ENCODE data around the gene VIM. TPM values are rescaled to one million over a fixed set of nuclear protein-coding genes. Genes with fewer than 3 reads are reported as not detected.

Gene VIM
- total RNA-seq, 1 donor from 2014 or later: 1,350 TPM

DNA sequence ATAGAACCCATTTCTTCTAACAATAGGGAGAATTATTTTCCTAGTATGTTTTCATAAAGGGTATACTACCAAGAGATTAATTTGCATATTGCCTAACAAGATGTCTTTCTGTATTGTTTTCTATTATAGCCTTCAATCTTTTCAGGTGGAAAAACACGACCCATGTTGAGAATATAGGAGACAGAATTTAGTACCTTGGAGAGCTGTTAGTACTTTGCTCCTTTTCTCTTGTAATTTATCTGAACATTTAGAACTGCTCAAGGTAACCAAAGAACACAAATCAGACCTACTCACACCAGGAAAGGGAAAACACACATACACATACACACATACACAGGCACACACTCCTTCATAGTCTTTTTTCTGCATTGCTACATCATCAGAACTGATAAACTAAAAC lies 18.7 kb upstream of the VIM start:
- intact Hi-C loops (cut with micrococcal nuclease): loop anchor here (10.0 kb wide), 1 partner anchor 1445 kb away; the partner anchor contains the start of genes ARL5B and NSUN6

GRCh38 chr10:17209881-17210280 lies 18.2 kb upstream of the VIM start:
- intact Hi-C loops (cut with micrococcal nuclease): loop anchor here (10.0 kb wide), 1 partner anchor 1445 kb away; the partner anchor contains the start of genes ARL5B and NSUN6

DNA sequence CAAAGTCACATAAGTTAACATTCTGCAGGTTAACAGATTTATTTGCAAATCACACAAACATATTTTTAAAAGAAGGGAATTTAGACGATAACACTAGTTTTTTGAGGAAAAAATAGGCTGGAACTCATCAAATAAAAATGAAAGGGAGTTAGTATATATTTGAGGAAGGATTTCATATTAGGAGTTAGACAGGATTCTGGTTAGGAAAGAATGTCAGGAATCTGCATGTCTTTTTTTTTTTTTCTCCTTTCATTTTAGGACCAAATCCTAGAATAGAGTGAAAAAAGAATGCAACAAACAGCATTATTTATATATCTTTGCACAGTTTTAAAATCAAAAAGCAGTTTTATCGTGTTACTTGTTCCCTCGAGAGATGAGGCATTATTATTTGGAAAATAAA lies 17.7 kb upstream of the VIM start:
- intact Hi-C loops (cut with micrococcal nuclease): no loop called here

DNA sequence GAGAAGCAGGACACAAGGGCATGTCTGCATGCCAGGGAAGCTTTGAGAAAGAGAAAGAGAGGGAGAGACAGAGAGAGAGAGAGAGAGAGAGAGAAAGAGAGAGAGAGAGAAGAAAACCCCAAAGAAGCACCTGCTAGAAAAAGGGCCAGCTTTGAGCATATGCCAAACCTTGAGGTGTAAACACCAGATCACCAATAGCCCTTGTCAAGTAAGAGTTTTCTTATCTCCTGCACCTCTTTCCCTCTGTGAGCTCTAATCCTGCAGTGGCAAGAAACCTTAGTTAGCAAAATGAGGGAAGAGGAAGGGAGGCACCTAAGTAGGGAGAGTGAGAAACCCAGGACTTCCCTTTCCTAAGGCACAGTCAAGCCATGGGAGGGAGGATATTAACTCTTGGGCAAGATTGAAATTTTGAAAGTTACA lies 15.2 kb upstream of the VIM start:
- intact Hi-C loops (cut with micrococcal nuclease): no loop called here

GRCh38 chr10:17213646-17214349 lies 14.2 kb upstream of the VIM start:
- intact Hi-C loops (cut with micrococcal nuclease): no loop called here

DNA sequence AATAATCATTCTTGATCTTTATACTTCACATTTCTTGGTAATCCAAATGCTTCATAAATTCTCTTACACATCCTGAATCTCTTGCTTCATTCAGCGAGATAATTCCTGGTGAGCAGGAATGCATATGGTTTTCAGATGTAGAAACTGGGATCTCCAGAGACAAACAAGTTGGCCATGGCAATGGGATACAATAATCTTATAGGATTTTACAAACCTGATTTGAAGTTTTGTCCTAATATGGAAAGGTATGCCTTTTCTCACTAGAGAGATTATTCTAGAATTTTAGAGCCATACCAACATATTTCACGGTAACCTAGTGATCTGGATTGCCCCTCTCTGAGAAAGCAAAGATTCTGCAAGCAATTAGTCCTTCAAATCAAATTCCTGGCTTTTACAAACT lies 13.5 kb upstream of the VIM start:
- intact Hi-C loops (cut with micrococcal nuclease): no loop called here

- intact Hi-C loops (cut with micrococcal nuclease): no loop called here
These were observed 12.9 kb upstream of the VIM start for GRCh38 chr10:17214971-17215781.

DNA sequence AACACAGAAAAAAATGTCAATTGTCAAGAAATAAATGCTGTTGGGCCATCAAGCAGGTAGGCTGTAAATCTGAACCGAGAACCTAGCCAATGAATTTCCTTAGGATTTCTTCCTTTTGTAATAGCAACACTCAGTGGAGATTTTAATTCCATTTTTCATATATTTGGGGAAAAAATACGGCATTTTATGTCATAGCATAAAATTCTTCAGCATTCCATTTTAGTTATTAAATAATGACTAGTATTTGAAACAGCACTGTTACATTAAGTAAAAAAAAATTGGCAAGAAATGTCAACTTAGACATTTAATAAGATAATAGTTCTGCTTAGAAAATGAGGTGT lies 12.3 kb upstream of the VIM start:
- intact Hi-C loops (cut with micrococcal nuclease): loop anchor here (1.0 kb wide), 7 partner anchors 9 to 398 kb away; partner anchors contain the start of genes RSU1 and TRDMT1

- intact Hi-C loops (cut with micrococcal nuclease): loop anchor here (1.0 kb wide), 7 partner anchors 10 to 399 kb away; partner anchors contain the start of genes RSU1 and TRDMT1
These were observed 11.7 kb upstream of the VIM start for GRCh38 chr10:17216217-17216900.

DNA sequence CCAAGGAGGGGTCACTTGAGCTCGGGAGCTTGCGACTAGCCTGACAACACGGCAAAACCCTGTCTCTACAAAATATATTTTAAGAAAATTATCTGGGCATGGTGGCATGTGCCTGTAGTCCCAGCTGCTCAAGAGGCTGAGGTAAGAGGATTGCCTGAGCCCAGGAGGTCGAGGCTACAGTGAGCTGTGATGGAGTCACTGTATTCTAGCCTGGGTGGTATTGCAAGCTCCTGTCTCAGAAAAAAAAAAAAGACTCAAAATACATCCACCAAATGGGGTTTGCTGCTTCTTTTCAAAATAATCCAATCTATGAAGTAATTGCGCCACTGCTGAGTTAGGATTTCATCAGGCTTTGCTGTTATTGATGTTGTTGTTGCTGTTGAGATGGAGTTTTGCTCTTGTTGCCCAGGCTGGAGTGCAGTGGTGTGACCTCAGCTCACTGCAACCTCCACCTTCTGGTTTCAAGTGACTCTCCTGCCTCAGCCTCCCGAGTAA lies 11.1 kb upstream of the VIM start:
- intact Hi-C loops (cut with micrococcal nuclease): loop anchor here (1.0 kb wide), 7 partner anchors 10 to 400 kb away; partner anchors contain the start of genes RSU1 and TRDMT1

GRCh38 chr10:17217631-17218232 lies 10.3 kb upstream of the VIM start:
- intact Hi-C loops (cut with micrococcal nuclease): no loop called here

DNA sequence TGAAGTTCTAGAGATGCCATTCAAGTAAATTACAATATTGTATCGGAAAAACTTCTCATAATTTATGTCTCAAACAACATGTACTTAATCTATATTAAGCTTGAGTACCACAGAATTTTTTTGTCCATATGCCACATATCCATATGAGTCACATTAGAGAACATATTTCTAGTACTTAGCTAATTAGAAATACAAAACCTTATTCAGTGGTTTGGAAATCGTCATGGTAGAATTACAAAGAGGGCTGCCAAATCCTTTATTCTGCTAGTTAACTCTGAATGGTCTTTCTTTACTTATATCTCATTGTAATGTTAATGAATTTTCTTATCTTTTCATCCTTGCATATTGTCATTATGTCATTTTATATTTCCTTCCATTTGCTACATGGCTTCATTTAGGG lies 9.0 kb upstream of the VIM start:
- intact Hi-C loops (cut with micrococcal nuclease): no loop called here

DNA sequence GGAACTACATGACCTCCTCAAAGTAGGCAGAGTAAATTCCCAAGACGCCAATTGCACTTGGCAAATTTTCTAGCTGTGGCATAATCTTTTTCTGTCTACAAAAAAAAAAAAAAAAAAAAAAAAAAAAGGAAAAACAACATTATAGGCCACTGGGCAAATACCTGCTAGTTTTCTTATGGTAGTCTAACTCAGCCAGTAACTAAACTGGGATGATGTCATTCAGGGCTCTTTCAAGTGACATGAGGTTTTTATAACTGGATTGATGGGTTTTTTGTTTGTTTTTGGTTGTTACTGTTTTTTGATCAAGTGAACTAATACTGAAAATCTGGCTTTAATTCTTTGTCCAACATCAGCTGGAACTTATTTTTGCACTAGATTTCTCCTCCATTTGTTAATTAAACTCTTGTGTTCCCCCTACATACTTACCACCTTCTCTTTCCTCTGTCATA lies 7.4 kb upstream of the VIM start:
- intact Hi-C loops (cut with micrococcal nuclease): no loop called here

DNA sequence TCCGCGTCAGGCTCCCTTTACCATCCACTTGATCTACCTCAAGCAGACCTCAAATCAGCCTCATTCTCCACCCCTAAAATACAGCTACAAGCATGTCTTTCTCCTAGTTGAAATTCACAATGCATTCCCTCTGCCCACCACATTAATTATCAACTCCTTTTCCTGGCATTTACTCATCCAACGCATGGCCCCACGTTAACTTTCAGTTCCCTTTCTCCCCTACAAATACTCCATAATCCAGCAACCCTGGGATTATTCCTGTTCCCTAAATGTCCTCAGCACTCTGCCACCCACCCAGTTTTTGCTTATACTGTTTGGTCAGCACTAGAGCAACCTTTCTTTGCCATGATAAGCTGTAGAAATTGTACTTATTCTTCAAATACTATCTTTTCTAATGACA lies 5.7 kb upstream of the VIM start:
- intact Hi-C loops (cut with micrococcal nuclease): no loop called here

DNA sequence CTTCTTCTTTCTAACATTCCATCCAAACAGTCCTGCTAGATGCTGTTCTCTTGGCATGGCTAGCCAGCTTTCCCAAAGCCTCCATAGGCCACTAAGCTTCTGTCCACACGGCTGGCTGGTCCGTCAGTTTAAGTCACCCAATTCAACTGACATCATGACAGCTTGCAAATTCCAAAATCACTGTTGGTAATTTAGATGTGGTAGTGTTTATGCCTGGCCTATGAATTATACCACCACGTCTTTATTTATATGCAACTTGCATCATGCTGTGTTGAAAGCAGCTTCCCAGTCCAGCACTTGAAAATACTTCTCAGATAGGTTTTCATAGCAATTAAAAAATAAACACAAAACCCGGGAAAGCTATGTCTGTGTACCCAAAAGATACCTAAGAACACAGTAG lies 2.2 kb upstream of the VIM start:
- intact Hi-C loops (cut with micrococcal nuclease): loop anchor here (5.0 kb wide), 2 partner anchors 416 to 449 kb away; partner anchors contain the start of gene STAM

- intact Hi-C loops (cut with micrococcal nuclease): loop anchor here (1.0 to 5.0 kb wide), 6 partner anchors 11 to 450 kb away; partner anchors contain the start of gene STAM
These were observed 1.1 kb upstream of the VIM start for GRCh38 chr10:17226891-17227303.

DNA sequence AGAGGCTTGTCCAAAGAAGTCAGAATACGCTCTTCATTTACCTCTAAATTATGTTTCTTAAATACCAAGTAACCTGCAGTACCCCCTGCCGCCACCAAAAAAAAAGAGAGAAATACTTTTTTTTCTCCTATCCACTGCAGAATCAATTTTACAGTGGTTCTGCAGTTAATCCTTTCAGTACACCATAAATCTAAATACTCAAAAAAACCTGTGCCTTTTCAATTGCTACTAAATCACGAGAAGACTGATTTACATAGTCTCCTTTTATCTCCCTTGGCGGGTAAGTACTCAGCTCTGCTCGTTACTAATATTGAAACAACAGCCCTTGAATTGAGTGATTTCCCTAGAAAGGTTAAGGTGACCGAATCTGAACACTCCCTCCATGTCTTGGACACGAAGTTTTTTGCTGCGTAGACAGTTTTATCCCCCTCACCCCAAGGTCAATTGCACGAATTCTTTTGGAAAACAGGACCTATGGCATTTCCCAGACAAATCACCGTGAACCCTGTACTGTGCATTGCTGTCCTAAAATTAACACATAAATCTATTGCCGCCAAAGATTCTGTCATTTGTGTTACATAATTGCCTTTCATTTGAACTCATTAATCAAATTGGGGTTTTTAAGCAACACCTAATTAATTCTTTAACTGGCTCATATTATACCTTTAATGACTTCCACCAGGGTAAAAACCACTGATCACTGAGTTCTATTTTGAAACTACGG lies 512 bp upstream of the VIM start:
- intact Hi-C loops (cut with micrococcal nuclease): loop anchor here (1.0 to 5.0 kb wide), 6 partner anchors 11 to 450 kb away; partner anchors contain the start of gene STAM

DNA sequence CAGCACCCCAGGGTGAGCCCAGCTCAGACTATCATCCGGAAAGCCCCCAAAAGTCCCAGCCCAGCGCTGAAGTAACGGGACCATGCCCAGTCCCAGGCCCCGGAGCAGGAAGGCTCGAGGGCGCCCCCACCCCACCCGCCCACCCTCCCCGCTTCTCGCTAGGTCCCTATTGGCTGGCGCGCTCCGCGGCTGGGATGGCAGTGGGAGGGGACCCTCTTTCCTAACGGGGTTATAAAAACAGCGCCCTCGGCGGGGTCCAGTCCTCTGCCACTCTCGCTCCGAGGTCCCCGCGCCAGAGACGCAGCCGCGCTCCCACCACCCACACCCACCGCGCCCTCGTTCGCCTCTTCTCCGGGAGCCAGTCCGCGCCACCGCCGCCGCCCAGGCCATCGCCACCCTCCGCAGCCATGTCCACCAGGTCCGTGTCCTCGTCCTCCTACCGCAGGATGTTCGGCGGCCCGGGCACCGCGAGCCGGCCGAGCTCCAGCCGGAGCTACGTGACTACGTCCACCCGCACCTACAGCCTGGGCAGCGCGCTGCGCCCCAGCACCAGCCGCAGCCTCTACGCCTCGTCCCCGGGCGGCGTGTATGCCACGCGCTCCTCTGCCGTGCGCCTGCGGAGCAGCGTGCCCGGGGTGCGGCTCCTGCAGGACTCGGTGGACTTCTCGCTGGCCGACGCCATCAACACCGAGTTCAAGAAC lies 1.1 kb downstream of the VIM start:
- intact Hi-C loops (cut with micrococcal nuclease): loop anchor here (5.0 kb wide), 2 partner anchors 413 to 452 kb away; partner anchors contain the start of gene STAM

- intact Hi-C loops (cut with micrococcal nuclease): loop anchor here (5.0 kb wide), 2 partner anchors 413 to 452 kb away; partner anchors contain the start of gene STAM
These were observed 1.6 kb downstream of the VIM start for GRCh38 chr10:17229717-17229966.
